Measurements from ENCODE around the gene ZBTB8OS.
"Not testable (repeated sequence)": the region's sequence is repeated elsewhere in the genome, so short reads cannot be mapped to it uniquely, and the experiment has no call there.

The ZBTB8OS gene

GRCh38 chr1:32650248-32650751 is at the start of gene ZBTB8OS:
ZBTB8OS (minus strand) TSS chr1:32650550; CDS start chr1:32650529, 21 bp downstream.
- TF ChIP-seq CTCF (IDR thresholded peaks at IDR 0.05; ENCODE audit: low read depth, low read length) = no peak

DNA sequence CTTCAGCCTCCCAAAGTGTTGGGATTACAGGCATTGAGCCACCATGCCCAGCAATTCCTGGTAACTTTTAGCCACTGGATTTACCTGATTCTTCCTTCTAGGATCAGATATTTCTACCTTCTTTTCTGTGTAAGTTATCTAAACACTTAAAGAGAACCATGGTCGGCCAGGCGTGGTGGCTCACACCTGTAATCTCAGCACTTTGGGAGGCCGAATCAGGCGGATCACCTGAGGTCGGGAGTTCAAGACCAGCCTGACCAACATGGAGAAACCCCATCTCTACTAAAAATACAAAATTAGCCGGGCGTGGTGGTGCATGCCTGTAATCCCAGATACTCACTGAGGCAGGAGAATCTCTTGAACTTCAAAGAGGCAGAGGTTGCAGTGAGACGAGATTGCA is 46.6 kb upstream of the ZBTB8OS start:
- not testable (repeated sequence) for DNase-seq (ENCODE audit: extremely low read depth, low read depth)

More at GRCh38 chr1:32650248-32650751, at the start of gene ZBTB8OS:
- DNase-seq (ENCODE audit: extremely low read depth, low read depth) = peak; percentile 77

DNA sequence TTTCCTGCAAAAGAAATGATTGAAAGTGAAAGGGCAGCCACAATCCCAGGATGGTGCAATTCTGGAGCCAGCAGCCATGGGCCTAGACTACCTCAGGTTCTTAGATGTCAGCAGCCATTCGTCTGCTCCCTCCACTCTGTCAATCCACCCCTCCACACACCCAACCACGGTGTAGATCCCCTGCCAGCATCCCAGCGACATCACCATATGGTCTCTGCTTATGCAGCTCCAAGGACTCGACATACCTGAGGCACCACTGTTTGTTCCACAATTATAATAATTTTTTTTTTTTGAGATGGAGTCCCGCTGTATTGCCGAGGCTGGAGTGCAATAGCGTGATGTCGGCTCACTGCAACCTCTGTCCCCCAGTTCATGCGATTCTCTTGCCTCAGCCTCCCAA is 45.7 kb upstream of the ZBTB8OS start:
- DNase-seq (ENCODE audit: extremely low read depth, low read depth) = no peak
- TF ChIP-seq CTCF (IDR thresholded peaks at IDR 0.05; ENCODE audit: low read depth, low read length) = no peak

- DNase-seq (ENCODE audit: extremely low read depth, low read depth) = peak; percentile 66
- no peak for TF ChIP-seq CTCF (IDR thresholded peaks at IDR 0.05; ENCODE audit: low read depth, low read length)
These were observed 45.0 kb upstream of the ZBTB8OS start for GRCh38 chr1:32695098-32695904.

DNA sequence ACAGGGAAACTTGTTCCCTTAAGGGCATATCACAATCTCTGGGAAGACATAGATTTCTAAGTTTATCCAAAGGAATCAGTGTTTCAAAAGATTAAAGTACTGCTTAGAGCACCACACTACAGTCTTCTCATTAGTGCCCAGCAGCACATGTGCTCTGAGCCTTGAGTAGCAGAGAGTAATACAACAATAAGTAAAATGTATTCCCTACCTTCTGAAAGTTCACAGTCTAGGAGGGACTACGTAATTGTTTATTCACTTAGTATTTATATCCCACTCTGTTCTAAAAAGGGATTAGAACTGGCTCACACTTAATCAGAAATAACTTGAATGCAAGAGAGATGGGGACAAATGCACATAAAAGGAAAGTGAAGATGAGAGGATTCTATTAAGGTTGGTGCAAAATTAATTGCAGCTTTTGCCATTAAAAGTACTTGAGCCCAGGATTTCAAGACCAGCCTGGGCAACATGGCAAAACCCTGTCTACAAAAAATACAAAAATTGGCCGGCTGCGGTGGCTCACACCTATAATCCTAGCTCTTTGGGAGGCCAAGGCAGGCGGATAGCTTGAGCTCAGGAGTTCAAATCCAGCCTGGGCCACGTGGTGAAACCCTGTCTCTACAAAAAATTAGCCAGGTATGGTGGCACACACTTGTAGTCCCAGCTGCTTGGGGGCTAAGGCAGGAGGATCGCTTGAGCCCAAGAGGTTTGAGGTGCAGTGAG is 43.3 kb upstream of the ZBTB8OS start:
- no peak for TF ChIP-seq CTCF (IDR thresholded peaks at IDR 0.05; ENCODE audit: low read depth, low read length)
- DNase-seq (ENCODE audit: extremely low read depth, low read depth) = no peak

DNA sequence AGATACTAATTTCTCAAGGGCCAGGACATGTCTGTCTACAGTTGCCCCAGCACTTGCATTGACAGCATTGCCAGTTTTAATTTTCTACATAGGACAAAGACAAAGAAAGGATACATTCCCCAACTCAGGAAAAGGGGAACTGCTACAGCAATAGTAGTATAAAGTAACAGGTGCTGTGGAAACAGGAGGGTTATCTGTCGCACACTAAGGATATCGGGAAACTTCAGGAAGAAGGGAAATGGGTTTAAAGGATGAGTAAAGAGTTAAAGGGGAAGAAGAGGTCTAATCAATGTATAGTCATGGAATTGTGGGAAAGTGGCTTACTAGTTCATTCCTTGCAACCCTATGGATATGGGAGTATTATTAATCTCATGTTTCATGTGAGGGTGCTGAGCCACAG is 36.0 kb upstream of the ZBTB8OS start:
- TF ChIP-seq CTCF (IDR thresholded peaks at IDR 0.05; ENCODE audit: low read depth, low read length) = no peak
- DNase-seq (ENCODE audit: extremely low read depth, low read depth) = no peak

GRCh38 chr1:32685498-32685897 is 35.1 kb upstream of the ZBTB8OS start:
- TF ChIP-seq CTCF (IDR thresholded peaks at IDR 0.05; ENCODE audit: low read depth, low read length) = no peak
- no peak for DNase-seq (ENCODE audit: extremely low read depth, low read depth)
